Measurements from ENCODE around the gene NES. TPM values are rescaled to one million over a fixed set of nuclear protein-coding genes. Genes with fewer than 3 reads are reported as not detected.

Gene NES
- total and polyA plus RNA-seq, 2 donors = 3.3 to 3.7 TPM

GRCh38 chr1:156662800-156663055, 14.5 kb downstream of the NES start:
- 97% methylated on average over 5 of the region's 5 CpGs for WGBS
- Histone ChIP-seq H3K4me1 (ENCODE audit: control insufficient read depth in 2 of 2, insufficient read depth in 2 of 2, low read length in 2 of 2) (peaks cover 3 to 56% of the 10 kb centered on the region in 2 donors), H3K4me3 (ENCODE audit: low read length in 2 of 2) (no peak overlapping the region), H3K36me3 (ENCODE audit: control insufficient read depth in 2 of 2, insufficient read depth in 2 of 2, low read length in 1 of 2) (no peaks in the 10 kb centered on the region), H3K9me3 (ENCODE audit: control insufficient read depth in 2 of 2, insufficient read depth in 1 of 2, low read length in 1 of 2) (no peaks in the 10 kb centered on the region), H3K27ac (ENCODE audit: low read depth in 1 of 2, low read length in 1 of 2) (no peak overlapping the region), H3K27me3 (ENCODE audit: control insufficient read depth in 2 of 2, insufficient read depth in 1 of 2, low read length in 1 of 2) (peaks cover 4 to 59% of the 10 kb centered on the region in 2 donors)
- DNase-seq (ENCODE audit: low read depth in 6 of 9, low spot score in 9 of 9) = no peak

GRCh38 chr1:156662005-156662799, 15.0 kb downstream of the NES start:
- Histone ChIP-seq H3K9me3 (ENCODE audit: control insufficient read depth in 2 of 2, insufficient read depth in 1 of 2, low read length in 1 of 2) (no peaks in the 10 kb centered on the region), H3K4me1 (ENCODE audit: control insufficient read depth in 2 of 2, insufficient read depth in 2 of 2, low read length in 2 of 2) (peaks cover 7 to 62% of the 10 kb centered on the region in 2 donors), H3K27me3 (ENCODE audit: control insufficient read depth in 2 of 2, insufficient read depth in 1 of 2, low read length in 1 of 2) (peaks cover 9 to 61% of the 10 kb centered on the region in 2 donors), H3K27ac (ENCODE audit: low read depth in 1 of 2, low read length in 1 of 2) (no peak overlapping the region), H3K4me3 (ENCODE audit: low read length in 2 of 2) (no peak overlapping the region), H3K36me3 (ENCODE audit: control insufficient read depth in 2 of 2, insufficient read depth in 2 of 2, low read length in 1 of 2) (no peaks in the 10 kb centered on the region)
- no peak for DNase-seq (ENCODE audit: low read depth in 6 of 9, low spot score in 9 of 9)
- WGBS = 60% methylated on average over 12 of the region's 12 CpGs

- Histone ChIP-seq H3K9me3 (ENCODE audit: control insufficient read depth in 2 of 2, insufficient read depth in 1 of 2, low read length in 1 of 2) (no peaks in the 10 kb centered on the region), H3K36me3 (ENCODE audit: control insufficient read depth in 2 of 2, insufficient read depth in 2 of 2, low read length in 1 of 2) (no peaks in the 10 kb centered on the region), H3K4me3 (ENCODE audit: low read length in 2 of 2) (no peak overlapping the region), H3K27ac (ENCODE audit: low read depth in 1 of 2, low read length in 1 of 2) (no peak overlapping the region), H3K27me3 (ENCODE audit: control insufficient read depth in 2 of 2, insufficient read depth in 1 of 2, low read length in 1 of 2) (peaks cover 23 to 69% of the 10 kb centered on the region in 2 donors), H3K4me1 (ENCODE audit: control insufficient read depth in 2 of 2, insufficient read depth in 2 of 2, low read length in 2 of 2) (peaks cover 8 to 70% of the 10 kb centered on the region in 2 donors)
- WGBS = 52% methylated on average over 2 of the region's 2 CpGs
- DNase-seq (ENCODE audit: low read depth in 6 of 9, low spot score in 9 of 9) = no peak
These were observed 16.5 kb downstream of the NES start for GRCh38 chr1:156660752-156661112.

- H3K36me3 ChIP-seq (ENCODE audit: control insufficient read depth in 2 of 2, insufficient read depth in 2 of 2, low read length in 1 of 2) = no peaks in the 10 kb centered on the region
- no peak overlapping the region for H3K27ac ChIP-seq (ENCODE audit: low read depth in 1 of 2, low read length in 1 of 2)
- 28% methylated on average over 38 of the region's 38 CpGs for WGBS
- H3K27me3 ChIP-seq (ENCODE audit: control insufficient read depth in 2 of 2, insufficient read depth in 1 of 2, low read length in 1 of 2) = peaks cover 28 to 69% of the 10 kb centered on the region in 2 donors
- H3K4me1 ChIP-seq (ENCODE audit: control insufficient read depth in 2 of 2, insufficient read depth in 2 of 2, low read length in 2 of 2) = peaks cover 8 to 70% of the 10 kb centered on the region in 2 donors
- H3K4me3 ChIP-seq (ENCODE audit: low read length in 2 of 2) = no peak overlapping the region
- no peaks in the 10 kb centered on the region for H3K9me3 ChIP-seq (ENCODE audit: control insufficient read depth in 2 of 2, insufficient read depth in 1 of 2, low read length in 1 of 2)
- peak; percentile 55 to 90 (median 76) for DNase-seq (ENCODE audit: low read depth in 6 of 9, low spot score in 9 of 9)
These were observed 17.0 kb downstream of the NES start for GRCh38 chr1:156659988-156660751.

- WGBS = 34% methylated on average over 6 of the region's 6 CpGs
- H3K36me3 ChIP-seq (ENCODE audit: control insufficient read depth in 2 of 2, insufficient read depth in 2 of 2, low read length in 1 of 2) = no peaks in the 10 kb centered on the region
- no peaks in the 10 kb centered on the region for H3K9me3 ChIP-seq (ENCODE audit: control insufficient read depth in 2 of 2, insufficient read depth in 1 of 2, low read length in 1 of 2)
- no peak overlapping the region for H3K27ac ChIP-seq (ENCODE audit: low read depth in 1 of 2, low read length in 1 of 2)
- no peak for DNase-seq (ENCODE audit: low read depth in 6 of 9, low spot score in 9 of 9)
- no peak overlapping the region for H3K4me3 ChIP-seq (ENCODE audit: low read length in 2 of 2)
- H3K27me3 ChIP-seq (ENCODE audit: control insufficient read depth in 2 of 2, insufficient read depth in 1 of 2, low read length in 1 of 2) = peaks cover 33 to 69% of the 10 kb centered on the region in 2 donors
- peaks cover 8 to 65% of the 10 kb centered on the region in 2 donors for H3K4me1 ChIP-seq (ENCODE audit: control insufficient read depth in 2 of 2, insufficient read depth in 2 of 2, low read length in 2 of 2)
These were observed 17.6 kb downstream of the NES start for GRCh38 chr1:156659661-156659987.

GRCh38 chr1:156658945-156659574, 18.1 kb downstream of the NES start:
- H3K36me3 ChIP-seq (ENCODE audit: control insufficient read depth in 2 of 2, insufficient read depth in 2 of 2, low read length in 1 of 2) = no peaks in the 10 kb centered on the region
- H3K27ac ChIP-seq (ENCODE audit: low read depth in 1 of 2, low read length in 1 of 2) = no peak overlapping the region
- H3K4me3 ChIP-seq (ENCODE audit: low read length in 2 of 2) = no peak overlapping the region
- no peak for DNase-seq (ENCODE audit: low read depth in 6 of 9, low spot score in 9 of 9)
- no peaks in the 10 kb centered on the region for H3K9me3 ChIP-seq (ENCODE audit: control insufficient read depth in 2 of 2, insufficient read depth in 1 of 2, low read length in 1 of 2)
- WGBS = 88% methylated on average over 10 of the region's 10 CpGs
- peaks cover 33 to 69% of the 10 kb centered on the region in 2 donors for H3K27me3 ChIP-seq (ENCODE audit: control insufficient read depth in 2 of 2, insufficient read depth in 1 of 2, low read length in 1 of 2)
- H3K4me1 ChIP-seq (ENCODE audit: control insufficient read depth in 2 of 2, insufficient read depth in 2 of 2, low read length in 2 of 2) = peaks cover 8 to 60% of the 10 kb centered on the region in 2 donors

GRCh38 chr1:156658496-156658895, 18.7 kb downstream of the NES start:
- Histone ChIP-seq H3K27ac (ENCODE audit: low read depth in 1 of 2, low read length in 1 of 2) (no peak overlapping the region), H3K4me1 (ENCODE audit: control insufficient read depth in 2 of 2, insufficient read depth in 2 of 2, low read length in 2 of 2) (peaks cover 8 to 58% of the 10 kb centered on the region in 2 donors), H3K9me3 (ENCODE audit: control insufficient read depth in 2 of 2, insufficient read depth in 1 of 2, low read length in 1 of 2) (no peaks in the 10 kb centered on the region), H3K36me3 (ENCODE audit: control insufficient read depth in 2 of 2, insufficient read depth in 2 of 2, low read length in 1 of 2) (no peaks in the 10 kb centered on the region), H3K4me3 (ENCODE audit: low read length in 2 of 2) (no peak overlapping the region), H3K27me3 (ENCODE audit: control insufficient read depth in 2 of 2, insufficient read depth in 1 of 2, low read length in 1 of 2) (peaks cover 35 to 72% of the 10 kb centered on the region in 2 donors)
- WGBS = 96% methylated on average over 14 of the region's 14 CpGs
- no peak for DNase-seq (ENCODE audit: low read depth in 6 of 9, low spot score in 9 of 9)

GRCh38 chr1:156657741-156658319, 19.4 kb downstream of the NES start:
- no peak overlapping the region for H3K4me3 ChIP-seq (ENCODE audit: low read length in 2 of 2)
- no peaks in the 10 kb centered on the region for H3K36me3 ChIP-seq (ENCODE audit: control insufficient read depth in 2 of 2, insufficient read depth in 2 of 2, low read length in 1 of 2)
- H3K27me3 ChIP-seq (ENCODE audit: control insufficient read depth in 2 of 2, insufficient read depth in 1 of 2, low read length in 1 of 2) = peaks cover 35 to 78% of the 10 kb centered on the region in 2 donors
- H3K27ac ChIP-seq (ENCODE audit: low read depth in 1 of 2, low read length in 1 of 2) = no peak overlapping the region
- H3K9me3 ChIP-seq (ENCODE audit: control insufficient read depth in 2 of 2, insufficient read depth in 1 of 2, low read length in 1 of 2) = no peaks in the 10 kb centered on the region
- peaks cover 8 to 51% of the 10 kb centered on the region in 2 donors for H3K4me1 ChIP-seq (ENCODE audit: control insufficient read depth in 2 of 2, insufficient read depth in 2 of 2, low read length in 2 of 2)
- no peak for DNase-seq (ENCODE audit: low read depth in 6 of 9, low spot score in 9 of 9)
- WGBS = 13% methylated on average over 15 of the region's 15 CpGs
